ENCODE data around the gene INPP5D.
"Not testable (repeated sequence)": the region's sequence is repeated elsewhere in the genome, so short reads cannot be mapped to it uniquely, and the experiment has no call there.

INPP5D gene

GRCh38 chr2:233053928-233054784 is 6.0 kb upstream of the INPP5D start:
- DNase-seq = no peak

- DNase-seq = no peak
Observed at GRCh38 chr2:233055362-233055761, 4.8 kb upstream of the INPP5D start.

GRCh38 chr2:233056961-233057605 is 3.1 kb upstream of the INPP5D start:
- no peak for DNase-seq

- DNase-seq = no peak
Observed at GRCh38 chr2:233058717-233059546, 1.2 kb upstream of the INPP5D start.

- DNase-seq = no peak
Observed at GRCh38 chr2:233059547-233059796, 670 bp upstream of the INPP5D start.

GRCh38 chr2:233060501-233060979 is 398 bp downstream of the INPP5D start:
- no peak for DNase-seq

- DNase-seq = no peak
Observed at GRCh38 chr2:233060980-233061590, 943 bp downstream of the INPP5D start.

GRCh38 chr2:233061591-233062450 is 1.7 kb downstream of the INPP5D start:
- no peak for DNase-seq

GRCh38 chr2:233062451-233062850 is 2.3 kb downstream of the INPP5D start:
- DNase-seq = no peak

GRCh38 chr2:233062946-233063268 is 2.8 kb downstream of the INPP5D start:
- DNase-seq = no peak

GRCh38 chr2:233063269-233063975 is 3.3 kb downstream of the INPP5D start:
- no peak for DNase-seq

- DNase-seq = no peak
Observed at GRCh38 chr2:233063976-233064411, 3.9 kb downstream of the INPP5D start.

GRCh38 chr2:233064530-233065199 is 4.5 kb downstream of the INPP5D start:
- no peak for DNase-seq

- DNase-seq = not testable (repeated sequence)
Observed at GRCh38 chr2:233065200-233065589, 5.1 kb downstream of the INPP5D start.

- DNase-seq = no peak
Observed at GRCh38 chr2:233065954-233066470, 5.9 kb downstream of the INPP5D start.

- DNase-seq = no peak
Observed at GRCh38 chr2:233068762-233069418, 8.7 kb downstream of the INPP5D start.

- no peak for DNase-seq
Observed at GRCh38 chr2:233072838-233073237, 12.7 kb downstream of the INPP5D start.

GRCh38 chr2:233074106-233074505 is 14.0 kb downstream of the INPP5D start:
- no peak for DNase-seq

GRCh38 chr2:233075141-233075965 is 15.2 kb downstream of the INPP5D start:
- no peak for DNase-seq

All from NCI-H1436 treated with DMSO at 0.1 percent for 48 hours (cell line).